ENCODE data around the gene SMARCD2.
"Not testable (repeated sequence)": the region's sequence is repeated elsewhere in the genome, so short reads cannot be mapped to it uniquely, and the experiment has no call there.

Gene SMARCD2

DNA sequence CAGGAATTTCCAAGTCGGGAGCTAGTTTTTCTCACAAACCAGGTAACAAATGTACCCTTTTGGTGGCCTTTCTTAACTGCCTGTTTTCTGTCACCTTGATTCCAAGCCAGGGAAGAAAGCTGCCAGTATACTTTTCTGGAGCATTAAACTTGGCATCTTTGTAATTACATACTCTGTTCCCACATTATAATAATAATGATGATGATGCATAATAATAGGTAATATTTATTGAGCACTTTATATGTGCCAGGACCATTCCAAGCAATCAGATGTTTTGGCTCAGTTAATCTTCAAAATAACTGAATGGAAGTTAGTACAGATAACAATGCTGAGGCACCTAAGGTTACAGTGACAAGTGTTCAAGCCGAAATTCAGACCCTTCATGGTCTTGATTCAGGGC is 26.4 kb downstream of the SMARCD2 start:
- in situ Hi-C loops (cut with HindIII; ENCODE audit: low sequenced_read_pairs): loop anchor here (5.0 kb wide), 1 partner anchor 34 kb away; no protein-coding TSS in a partner anchor

DNA sequence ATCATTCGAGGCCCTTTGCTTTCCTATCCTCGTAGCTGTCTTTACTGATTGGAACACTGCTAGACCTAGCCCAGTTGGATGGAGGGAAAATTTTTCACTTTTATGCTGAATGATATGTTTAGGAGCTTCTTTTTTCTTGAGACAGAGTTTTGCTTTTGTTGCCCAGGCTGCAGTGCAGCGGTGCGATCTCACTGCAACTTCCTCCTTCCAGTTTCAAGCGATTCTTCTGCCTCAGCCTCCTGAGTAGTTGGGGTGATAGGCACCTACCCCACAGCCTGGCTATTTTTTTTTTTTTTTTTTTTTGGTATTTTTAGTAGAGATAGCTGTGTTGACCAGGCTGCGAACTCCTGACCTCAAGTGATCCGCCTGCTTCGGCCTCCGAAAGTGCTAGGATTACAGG is 32.5 kb downstream of the SMARCD2 start:
- in situ Hi-C loops (cut with HindIII; ENCODE audit: low sequenced_read_pairs): no loop called here

DNA sequence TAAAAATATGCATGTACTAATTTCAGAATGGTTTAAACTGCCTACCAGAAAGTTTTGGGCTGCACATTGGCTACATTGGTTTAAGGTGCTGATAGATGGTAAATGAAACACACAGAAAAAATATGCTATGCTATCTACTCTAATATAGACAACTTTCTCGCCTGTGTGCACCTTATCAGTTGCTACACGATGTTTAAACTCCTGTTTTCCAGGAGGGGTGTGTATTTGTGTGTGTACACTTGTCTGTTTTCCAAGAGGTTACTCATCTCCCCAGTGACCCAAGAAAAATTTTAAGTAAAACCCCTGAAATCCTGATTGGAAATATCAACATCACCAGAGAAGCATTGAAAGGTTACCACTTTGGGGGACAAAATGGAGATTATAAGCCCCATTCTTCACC is 36.9 kb downstream of the SMARCD2 start:
- in situ Hi-C loops (cut with HindIII; ENCODE audit: low sequenced_read_pairs): no loop called here

DNA sequence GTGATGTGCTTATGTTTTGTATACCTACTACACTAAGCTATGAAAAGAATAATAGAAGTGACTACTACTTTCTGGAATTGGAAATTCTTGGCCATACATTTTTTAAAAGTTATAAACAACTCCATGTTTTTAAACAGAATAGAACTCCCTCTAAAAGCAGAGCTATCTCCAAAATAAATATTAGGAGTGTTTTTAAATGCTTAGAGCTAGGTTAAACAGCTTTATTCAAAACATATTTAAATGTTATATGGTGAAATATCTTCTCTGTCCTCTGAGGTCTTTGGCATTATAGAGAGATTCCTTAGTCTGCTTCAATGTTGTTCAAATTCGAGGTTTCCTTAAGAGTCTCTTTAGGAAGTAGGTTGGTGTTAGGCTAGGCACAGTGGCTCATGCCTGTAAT is 38.2 kb downstream of the SMARCD2 start:
- in situ Hi-C loops (cut with HindIII; ENCODE audit: low sequenced_read_pairs): no loop called here

DNA sequence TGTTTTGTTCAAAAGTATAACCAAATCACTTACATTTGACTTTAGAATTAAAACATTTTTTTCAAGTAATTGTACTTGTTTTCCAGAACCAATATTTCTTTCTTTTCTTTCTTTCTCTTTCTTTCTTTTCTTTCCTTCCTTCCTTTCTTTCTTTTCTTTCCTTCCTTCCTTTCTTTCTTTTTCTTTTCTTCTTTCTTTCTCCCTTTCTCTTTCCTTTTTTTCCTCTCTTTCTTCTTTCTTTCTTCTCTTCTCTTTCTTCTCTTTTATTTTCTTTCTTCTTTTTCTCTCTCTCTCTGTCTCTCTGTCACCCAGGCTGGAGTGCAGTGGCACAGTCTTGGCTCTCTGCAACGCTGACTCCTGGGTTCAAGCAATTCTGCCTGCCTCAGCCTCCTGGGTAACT is 41.7 kb downstream of the SMARCD2 start:
- in situ Hi-C loops (cut with HindIII; ENCODE audit: low sequenced_read_pairs): no loop called here

DNA sequence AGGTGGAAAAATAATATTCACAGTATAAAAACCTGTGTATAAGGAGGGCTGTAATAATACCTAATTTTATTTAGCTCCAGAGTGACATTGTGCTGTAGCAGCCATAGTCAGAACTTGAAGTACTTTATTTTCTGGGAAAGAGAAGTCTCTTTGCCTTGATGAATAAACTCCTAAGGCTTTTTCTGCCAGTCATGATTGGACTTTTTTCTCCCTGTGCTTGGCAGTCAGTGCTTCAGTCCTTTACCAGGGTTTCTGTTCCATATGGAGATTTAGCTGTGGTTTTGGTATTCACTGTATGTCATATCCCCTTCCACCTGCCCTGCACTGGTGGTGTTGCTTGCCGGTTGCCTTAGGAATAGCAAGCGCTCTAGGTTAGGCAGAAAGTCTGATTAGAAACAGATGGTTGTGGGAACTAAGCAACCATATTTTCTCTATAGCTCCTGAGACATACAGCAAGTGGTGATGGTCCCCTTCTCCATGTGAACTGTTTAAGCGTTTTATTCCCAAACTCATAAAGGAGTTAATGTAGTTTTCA is 43.8 kb downstream of the SMARCD2 start:
- in situ Hi-C loops (cut with HindIII; ENCODE audit: low sequenced_read_pairs): no loop called here

DNA sequence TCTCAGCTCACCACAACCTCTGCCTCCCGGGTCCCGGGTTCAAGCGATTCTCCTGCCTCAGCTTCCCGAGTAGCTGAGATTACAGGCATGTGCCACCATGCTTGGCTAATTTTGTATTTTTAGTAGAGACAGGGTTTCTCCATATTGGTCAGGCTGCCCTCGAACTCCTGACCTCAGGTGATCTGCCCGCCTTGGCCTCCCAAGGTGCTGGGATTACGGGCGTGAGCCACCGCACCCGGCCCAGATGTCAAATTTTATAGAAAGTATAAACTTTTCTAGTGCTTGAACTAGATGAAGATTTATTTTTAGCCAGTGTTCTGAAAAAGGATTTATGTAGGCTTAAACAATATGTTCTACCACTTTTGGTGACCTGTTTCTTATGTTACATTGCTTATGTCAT is 46.1 kb downstream of the SMARCD2 start:
- in situ Hi-C loops (cut with HindIII; ENCODE audit: low sequenced_read_pairs): not testable (repeated sequence)

DNA sequence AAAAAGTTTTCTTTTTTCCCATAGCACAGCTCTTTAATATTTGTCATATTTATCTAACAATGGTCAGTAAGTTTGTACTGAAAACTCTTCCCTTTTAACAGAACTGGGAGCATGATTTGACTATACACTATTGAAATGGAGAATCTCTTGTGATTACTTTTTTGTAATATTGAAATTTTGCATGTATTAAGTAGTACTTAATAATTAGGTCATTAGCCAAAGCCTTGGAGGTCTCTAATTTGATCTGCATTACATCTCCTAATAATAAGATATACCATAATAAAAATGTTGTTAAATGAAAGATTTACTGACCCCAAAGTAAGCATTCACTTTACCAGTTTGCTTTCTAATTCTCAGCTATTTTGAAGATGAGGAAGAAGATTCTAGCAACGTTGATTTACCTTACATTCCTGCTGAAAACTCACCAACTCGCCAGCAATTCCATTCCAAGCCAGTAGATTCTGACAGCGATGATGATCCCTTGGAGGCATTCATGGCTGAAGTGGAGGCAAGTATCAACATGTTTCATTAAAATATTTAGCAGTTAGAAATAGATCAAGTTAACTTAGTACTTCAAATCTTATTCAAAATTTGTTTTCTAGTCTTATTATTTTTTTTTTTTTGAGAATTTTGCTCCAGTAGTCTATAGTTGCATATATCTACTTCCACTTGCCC is 50.3 kb downstream of the SMARCD2 start:
- in situ Hi-C loops (cut with HindIII; ENCODE audit: low sequenced_read_pairs): no loop called here

DNA sequence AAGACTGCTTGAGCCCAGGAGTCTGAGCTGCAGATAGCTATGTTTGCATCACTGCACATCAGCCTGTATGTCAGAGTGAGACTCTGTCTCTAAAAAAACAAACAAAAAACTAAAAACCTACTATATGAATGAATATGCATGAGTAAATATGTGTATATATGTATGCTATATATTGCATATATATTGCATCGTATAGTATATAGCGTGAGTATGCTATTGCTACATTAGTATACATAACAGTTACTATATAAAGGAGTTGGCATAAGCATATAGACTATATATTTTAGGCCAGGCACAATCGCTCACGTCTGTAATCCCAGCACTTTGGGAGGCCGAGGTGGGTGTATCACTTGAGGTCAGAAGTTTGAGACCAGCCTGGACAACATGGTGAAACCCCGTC is 52.4 kb downstream of the SMARCD2 start:
- in situ Hi-C loops (cut with HindIII; ENCODE audit: low sequenced_read_pairs): no loop called here

DNA sequence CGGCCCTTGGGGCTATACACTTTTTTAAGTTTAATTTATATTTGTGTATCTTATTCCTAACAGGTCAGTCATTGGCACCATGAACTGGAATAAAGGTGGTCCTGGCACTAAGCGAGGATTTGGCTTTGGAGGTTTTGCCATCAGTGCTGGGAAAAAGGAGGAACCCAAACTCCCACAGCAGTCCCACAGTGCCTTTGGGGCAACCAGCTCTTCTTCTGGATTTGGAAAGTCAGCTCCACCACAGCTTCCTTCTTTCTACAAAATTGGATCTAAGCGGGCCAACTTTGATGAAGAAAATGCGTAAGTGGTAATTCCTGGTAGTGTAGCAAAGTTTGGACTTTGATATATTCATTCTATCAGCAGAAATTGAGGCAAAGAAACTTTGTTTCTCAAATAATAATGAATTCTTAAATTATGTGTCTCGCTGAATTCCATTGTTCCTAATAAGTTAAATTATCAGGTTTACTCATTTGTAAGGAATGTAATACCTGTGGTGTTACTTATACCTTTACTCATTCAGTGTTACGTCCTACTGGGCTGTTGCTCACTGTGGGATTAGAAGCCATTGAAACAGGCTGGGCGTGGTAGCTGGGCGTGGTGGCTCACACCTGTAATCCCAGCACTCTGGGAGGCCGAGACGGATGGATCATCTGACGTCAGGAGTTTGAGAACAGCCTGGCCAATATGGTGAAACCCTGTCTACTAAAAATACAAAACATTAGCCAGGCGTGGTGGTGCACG is 55.3 kb downstream of the SMARCD2 start:
- in situ Hi-C loops (cut with HindIII; ENCODE audit: low sequenced_read_pairs): no loop called here

DNA sequence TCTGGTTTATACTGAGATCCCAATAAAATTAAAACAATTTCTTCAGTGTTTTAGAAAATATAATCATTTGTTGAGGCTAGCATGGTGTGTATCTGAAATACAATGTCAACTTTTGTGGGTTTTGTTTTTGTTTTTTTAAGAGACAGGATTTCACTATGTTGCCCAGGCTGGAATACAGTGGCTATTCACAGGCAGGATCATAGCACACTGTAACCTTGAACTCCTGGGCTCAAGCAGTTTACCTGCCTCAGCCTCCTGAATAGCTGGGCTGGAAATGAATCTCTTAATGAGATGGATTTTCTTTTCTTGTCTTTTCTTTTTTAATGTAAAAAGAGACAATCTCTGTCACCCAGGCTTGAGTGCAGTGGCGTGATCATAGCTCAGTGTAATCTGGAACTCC is 56.4 kb downstream of the SMARCD2 start:
- in situ Hi-C loops (cut with HindIII; ENCODE audit: low sequenced_read_pairs): no loop called here

DNA sequence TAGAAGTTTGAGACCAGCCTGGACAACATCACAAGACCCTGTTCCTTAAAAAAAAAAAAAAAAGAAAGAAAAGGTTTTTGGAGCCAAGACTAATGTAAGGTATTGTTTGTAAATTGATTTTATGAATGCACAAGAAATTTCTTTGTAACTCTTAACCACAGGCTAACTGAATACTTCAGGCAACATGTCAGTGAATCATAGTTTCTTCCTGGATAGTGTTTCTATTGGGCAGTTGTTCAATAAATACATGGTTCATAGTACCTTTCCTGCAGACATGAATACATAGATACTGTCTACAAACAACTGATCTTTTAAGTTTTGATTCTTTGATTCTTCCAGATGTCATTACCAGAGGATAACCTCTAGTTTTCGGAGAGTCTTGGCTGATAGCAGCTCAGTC is 56.9 kb downstream of the SMARCD2 start:
- in situ Hi-C loops (cut with HindIII; ENCODE audit: low sequenced_read_pairs): no loop called here

DNA sequence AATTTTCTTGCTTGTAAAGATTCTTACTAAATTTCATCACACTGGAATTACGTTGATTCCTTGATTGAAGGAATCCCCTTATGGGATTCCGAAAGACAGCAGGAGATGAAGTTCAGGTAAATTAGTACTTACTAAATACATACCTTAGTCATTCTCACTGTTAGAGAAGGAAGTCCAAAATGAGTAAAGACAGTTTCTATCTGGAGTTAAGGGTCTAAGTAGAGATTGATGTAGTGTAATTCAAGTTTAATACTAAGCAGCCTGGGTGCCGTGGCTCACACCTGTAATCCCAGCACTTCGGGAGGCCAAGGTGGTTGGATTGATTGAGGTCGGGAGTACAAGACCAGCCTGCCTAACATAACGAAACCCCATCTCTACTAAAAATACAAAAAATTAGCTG is 59.0 kb downstream of the SMARCD2 start:
- in situ Hi-C loops (cut with HindIII; ENCODE audit: low sequenced_read_pairs): loop anchor here (5.0 kb wide), 1 partner anchor 34 kb away; no protein-coding TSS in a partner anchor

All from DLD1 (cell line).